NCI-H526 treated with DMSO at 0.1 percent for 48 hours (cell line): ENCODE results near the gene TNFRSF25.
A peak's percentile ranks its signal among the peaks of the same experiment; 100 is the strongest.

Experiments used
- DNase-seq: peaks from one replicate; lab custom pipeline; 2025; lab: John Stamatoyannopoulos, UW

The TNFRSF25 gene

GRCh38 chr1:6416295-6416656 lies 49.7 kb downstream of the TNFRSF25 start:
- DNase-seq: no peak

GRCh38 chr1:6414881-6415626 lies 50.9 kb downstream of the TNFRSF25 start:
- DNase-seq: no peak

- DNase-seq: peak; percentile 61
Observed at GRCh38 chr1:6414443-6414844, 51.5 kb downstream of the TNFRSF25 start.

DNA sequence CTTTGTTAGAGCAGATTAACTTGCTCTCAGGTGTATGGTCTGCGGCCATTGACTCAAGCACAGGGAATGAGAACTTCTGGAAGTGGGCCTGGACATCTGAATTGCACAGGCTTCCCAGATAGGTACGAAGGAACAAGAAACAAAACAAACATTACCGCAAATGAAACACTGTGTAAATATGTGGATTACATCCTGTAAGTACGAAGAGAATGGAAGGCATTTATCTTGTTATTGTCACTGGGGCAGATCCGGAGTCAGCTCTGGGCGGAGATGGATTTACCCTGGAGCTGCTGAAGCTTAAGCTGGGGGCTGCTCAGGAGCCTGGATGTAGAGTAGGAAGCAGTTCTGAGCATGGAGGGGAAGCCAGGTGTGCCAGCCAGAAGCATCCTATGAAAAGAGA lies 53.1 kb downstream of the TNFRSF25 start:
- no peak for DNase-seq
